ENCODE data around the gene FXYD5.

Gene FXYD5

DNA sequence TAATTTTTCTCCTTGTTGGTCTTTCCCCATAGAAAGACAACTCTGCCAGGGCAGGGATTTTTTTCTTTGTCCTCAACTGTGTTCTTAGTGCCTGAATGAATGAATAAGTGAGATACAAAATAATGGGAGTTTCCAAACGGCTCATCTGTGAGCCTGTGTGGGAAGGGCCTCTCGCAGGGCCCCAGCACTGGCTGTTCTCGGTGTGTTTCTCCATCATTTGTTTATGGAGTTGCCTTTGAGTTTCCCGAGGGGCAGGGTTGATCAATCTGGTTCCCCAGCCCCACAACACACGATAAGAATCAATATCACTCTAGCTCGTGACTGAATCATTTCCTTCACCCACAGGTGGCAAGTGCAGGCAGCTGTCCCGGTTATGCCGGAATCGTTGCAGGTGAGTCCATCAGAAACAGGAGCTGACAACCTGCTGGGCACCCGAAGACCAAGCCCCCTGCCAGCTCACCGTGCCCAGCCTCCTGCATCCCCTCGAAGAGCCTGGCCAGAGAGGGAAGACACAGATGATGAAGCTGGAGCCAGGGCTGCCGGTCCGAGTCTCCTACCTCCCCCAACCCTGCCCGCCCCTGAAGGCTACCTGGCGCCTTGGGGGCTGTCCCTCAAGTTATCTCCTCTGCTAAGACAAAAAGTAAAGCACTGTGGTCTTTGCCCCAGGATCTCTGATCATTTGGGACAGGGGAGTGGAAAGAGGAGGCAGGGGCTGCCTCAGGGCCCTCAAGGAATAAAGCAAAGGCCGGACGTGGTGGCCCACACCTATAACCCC lies 14.9 kb downstream of the FXYD5 start:
- no peak for DNase-seq (ENCODE audit: low read depth)
- TF ChIP-seq, protein P1, sequence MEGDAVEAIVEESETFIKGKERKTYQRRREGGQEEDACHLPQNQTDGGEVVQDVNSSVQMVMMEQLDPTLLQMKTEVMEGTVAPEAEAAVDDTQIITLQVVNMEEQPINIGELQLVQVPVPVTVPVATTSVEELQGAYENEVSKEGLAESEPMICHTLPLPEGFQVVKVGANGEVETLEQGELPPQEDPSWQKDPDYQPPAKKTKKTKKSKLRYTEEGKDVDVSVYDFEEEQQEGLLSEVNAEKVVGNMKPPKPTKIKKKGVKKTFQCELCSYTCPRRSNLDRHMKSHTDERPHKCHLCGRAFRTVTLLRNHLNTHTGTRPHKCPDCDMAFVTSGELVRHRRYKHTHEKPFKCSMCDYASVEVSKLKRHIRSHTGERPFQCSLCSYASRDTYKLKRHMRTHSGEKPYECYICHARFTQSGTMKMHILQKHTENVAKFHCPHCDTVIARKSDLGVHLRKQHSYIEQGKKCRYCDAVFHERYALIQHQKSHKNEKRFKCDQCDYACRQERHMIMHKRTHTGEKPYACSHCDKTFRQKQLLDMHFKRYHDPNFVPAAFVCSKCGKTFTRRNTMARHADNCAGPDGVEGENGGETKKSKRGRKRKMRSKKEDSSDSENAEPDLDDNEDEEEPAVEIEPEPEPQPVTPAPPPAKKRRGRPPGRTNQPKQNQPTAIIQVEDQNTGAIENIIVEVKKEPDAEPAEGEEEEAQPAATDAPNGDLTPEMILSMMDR (IDR thresholded peaks at IDR 0.05; ENCODE audit: low read depth, low read length, missing control alignments) = no peak
- no peak overlapping the region for H3K4me3 ChIP-seq (ENCODE audit: low read depth, low read length)
- in situ Hi-C loops (cut with HindIII; ENCODE audit: low sequenced_read_pairs) = no loop called here

DNA sequence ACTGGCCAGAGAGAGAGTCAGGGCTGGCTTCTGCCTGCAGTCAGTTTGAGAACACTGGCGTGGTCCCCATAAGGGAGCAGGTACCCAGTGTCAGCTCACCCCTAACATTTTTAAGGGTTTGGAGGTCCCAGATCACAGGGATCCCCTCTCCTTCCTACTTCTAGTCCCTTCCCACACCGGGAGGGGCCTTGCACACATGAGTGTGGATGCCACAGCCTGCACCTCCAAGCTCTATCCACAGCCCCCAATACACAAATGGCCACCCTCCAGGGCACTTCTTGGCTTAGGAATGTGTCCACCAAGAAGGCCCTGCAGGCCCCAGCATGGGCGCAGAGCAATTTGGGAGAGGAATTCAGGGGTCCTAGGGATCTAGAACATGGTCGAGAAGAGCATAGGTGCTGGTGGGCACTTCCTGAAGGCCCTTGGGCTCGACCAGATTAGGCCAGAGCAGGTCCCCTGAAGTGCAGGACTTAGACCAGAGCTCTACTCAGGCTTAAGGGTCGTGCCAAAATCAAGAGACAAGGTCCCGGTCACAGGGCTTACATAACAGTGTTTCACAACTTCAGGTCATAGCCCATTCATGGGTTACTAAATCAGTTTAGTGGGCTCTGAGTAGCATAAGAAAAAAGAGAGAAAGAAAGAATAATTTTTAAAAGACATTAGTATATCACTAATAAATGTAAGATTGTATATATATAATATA lies 16.0 kb downstream of the FXYD5 start:
- in situ Hi-C loops (cut with HindIII; ENCODE audit: low sequenced_read_pairs) = no loop called here
- TF ChIP-seq, protein P1 (IDR thresholded peaks at IDR 0.05; ENCODE audit: low read depth, low read length, missing control alignments) = no peak
- H3K4me3 ChIP-seq (ENCODE audit: low read depth, low read length) = no peak overlapping the region
- no peak for DNase-seq (ENCODE audit: low read depth)

DNA sequence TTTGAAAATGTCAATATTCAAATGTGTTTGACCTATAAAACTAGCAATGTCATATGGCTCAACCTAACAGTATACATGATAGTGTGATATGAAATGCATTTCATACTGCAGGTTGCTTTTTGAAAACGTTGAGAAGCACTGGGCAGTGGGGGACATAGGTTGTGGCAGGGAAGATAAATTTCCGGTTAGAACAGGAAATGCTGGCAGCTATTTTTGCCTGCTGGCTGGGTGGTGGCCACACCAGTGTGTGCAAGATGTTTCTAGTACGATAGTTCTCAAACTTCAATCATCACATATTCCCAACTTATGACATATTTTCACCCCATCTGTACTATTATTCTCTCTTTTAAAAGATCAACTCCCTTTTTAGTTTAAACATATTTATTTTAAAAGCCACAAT lies 17.2 kb downstream of the FXYD5 start:
- H3K4me3 ChIP-seq (ENCODE audit: low read depth, low read length) = no peak overlapping the region
- in situ Hi-C loops (cut with HindIII; ENCODE audit: low sequenced_read_pairs) = no loop called here
- TF ChIP-seq, protein P1 (IDR thresholded peaks at IDR 0.05; ENCODE audit: low read depth, low read length, missing control alignments) = no peak
- DNase-seq (ENCODE audit: low read depth) = no peak

DNA sequence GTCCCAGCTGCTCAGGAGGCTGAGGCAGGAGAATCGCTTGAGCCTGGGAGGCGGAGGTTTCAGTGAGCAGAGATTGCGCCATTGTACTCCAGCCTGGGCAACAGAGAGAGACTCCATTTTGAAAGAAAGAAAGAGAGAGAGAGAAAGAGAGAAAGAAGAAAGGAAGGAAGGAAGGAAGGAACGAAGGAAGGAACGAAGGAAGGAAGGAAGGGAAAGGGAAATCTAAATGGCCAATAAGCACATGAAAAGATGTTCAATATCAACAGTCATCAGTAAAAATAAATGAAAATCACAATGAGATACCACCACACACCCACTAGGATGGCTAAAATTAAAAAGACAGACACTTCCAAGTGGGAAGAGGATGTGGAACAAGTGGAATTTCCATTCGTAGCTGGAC lies 19.7 kb downstream of the FXYD5 start:
- no peak for DNase-seq (ENCODE audit: low read depth)
- in situ Hi-C loops (cut with HindIII; ENCODE audit: low sequenced_read_pairs) = no loop called here
- H3K4me3 ChIP-seq (ENCODE audit: low read depth, low read length) = no peak overlapping the region
- TF ChIP-seq, protein P1 (IDR thresholded peaks at IDR 0.05; ENCODE audit: low read depth, low read length, missing control alignments) = no peak

DNA sequence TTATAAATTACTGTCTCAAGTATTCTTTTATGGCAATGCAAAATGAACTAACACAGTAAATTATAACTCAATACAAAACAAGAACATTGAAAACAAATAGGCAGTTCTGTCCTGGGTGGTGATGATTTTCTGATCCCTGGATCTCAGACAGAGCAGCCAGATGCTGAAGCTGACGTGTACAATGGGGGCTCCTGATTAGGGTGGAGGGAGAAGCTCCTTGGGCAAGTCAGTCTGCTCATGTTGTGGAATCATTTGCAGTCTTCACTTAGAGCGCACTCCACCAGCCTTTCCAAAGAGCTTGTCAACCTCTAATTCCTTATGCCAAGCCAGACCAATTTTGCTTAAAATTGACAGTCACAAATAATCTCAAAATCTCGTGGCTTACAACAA lies 21.6 kb downstream of the FXYD5 start:
- DNase-seq (ENCODE audit: low read depth) = no peak
- TF ChIP-seq, protein P1 (IDR thresholded peaks at IDR 0.05; ENCODE audit: low read depth, low read length, missing control alignments) = no peak
- in situ Hi-C loops (cut with HindIII; ENCODE audit: low sequenced_read_pairs) = no loop called here
- H3K4me3 ChIP-seq (ENCODE audit: low read depth, low read length) = no peak overlapping the region

DNA sequence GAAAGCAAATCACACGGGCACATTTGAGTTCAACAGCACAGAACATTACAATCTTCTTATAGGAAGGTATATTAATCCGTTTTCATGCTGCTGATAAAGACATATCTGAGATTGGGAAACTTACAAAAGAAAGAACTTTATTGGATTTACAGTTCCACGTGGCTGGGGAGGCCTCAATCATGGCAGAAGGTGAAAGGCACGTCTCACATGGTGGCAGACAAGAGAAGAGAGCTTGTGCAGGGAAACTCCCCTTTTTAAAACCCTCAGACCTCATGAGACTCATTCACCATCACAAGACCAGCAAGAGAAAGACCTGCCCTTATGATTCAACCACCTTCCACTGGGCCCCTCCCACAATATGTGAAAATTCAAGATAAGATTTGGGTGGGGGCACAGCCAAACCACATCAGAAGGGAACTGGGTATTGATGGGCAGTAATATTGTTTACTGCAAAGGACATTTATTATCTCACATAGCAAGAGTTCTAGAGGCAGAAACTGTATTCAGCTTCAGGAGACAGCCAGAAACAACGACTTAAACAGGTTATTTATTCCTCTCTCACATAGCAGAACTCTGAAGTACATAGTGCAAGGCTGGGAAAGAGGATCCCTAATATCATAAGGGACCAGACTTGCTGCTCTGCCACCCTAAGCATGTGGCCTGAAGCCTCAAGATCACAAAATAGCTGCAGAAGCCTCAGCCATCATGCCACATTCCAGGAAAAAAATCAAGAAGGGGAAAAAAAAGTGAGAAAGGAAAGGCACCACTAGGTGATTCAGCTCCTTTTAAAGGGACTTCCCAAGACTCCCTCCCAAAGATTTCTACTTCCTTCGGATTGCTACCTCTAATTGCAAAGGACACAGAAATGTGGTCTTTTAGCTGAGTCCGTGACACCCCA lies 23.1 kb downstream of the FXYD5 start:
- DNase-seq (ENCODE audit: low read depth) = no peak
- no peak overlapping the region for H3K4me3 ChIP-seq (ENCODE audit: low read depth, low read length)
- in situ Hi-C loops (cut with HindIII; ENCODE audit: low sequenced_read_pairs) = no loop called here
- TF ChIP-seq, protein P1 (IDR thresholded peaks at IDR 0.05; ENCODE audit: low read depth, low read length, missing control alignments) = no peak

Data from astrocyte of the cerebellum (primary cell).